ENCODE measurements around the gene PKM.
A peak's percentile ranks its signal among the peaks of the same experiment; 100 is the strongest.
"Not testable (repeated sequence)": the region's sequence is repeated elsewhere in the genome, so short reads cannot be mapped to it uniquely, and the experiment has no call there.

The PKM gene

GRCh38 chr15:72231066-72231832 is at the start of gene PKM:
TSS of gene PKM (minus strand) at chr15:72231190. CDS start at chr15:72219097, 12,093 bp downstream.
- peak; percentile 98 for DNase-seq

DNA sequence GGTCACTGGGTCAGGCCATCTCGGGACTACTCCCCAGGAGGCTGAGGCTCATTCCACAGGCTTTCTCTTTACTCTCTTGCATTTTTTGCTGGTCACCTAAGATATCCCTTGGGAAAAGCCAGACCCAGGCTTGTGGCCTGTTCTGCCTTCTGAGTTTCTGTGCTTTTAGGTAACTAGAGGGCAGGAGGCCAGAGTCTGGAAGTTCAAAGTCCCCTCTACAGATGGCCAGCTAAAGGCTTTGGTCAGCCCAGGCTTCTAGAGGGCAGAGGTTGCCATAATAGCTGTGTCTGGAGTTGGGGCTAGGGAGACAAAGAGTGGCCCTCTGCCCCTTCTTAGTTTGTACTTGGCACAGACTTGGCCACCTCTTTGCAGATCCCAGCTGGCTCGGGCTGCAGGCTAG is 49.8 kb upstream of the PKM start:
- no peak for DNase-seq

DNA sequence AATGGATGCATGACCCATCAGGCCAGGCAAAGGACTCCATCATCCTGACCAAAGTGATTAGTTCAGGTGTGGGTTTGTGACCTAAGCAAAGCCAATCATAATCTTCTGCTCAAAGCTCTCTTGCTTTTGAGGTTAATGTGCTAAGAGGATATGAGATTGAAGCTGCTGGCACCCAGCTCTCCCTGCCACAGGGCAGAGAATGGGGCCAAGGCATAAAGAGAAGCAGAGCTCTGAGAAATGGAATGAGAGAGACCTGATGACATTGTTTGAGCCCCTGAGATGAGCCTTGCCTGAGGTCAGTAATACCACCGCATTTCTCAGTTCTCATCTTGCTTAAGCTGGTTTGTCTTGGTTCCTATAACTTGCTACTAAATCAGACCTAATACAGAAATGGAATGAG is 47.7 kb upstream of the PKM start:
- DNase-seq = no peak

DNA sequence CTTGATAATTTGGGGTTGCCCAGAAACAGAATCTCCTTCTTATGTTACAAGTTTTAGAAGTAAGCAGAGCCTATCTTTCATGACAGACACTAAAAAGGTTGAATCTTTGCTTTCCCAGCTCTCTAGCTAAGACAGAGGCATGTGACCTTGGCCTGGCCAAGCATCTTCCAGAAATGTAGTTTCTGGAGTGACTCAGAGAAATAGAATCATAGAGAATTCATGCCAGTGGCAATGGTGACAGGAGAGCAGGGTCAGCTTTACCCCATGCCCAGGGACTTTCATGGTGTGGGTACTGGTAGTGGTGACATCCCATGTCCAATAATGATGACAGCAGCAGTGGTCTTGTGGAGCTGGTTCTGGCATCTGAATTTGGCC is 45.3 kb upstream of the PKM start:
- DNase-seq = no peak

GRCh38 chr15:72275635-72276325 is 44.8 kb upstream of the PKM start:
- DNase-seq = not testable (repeated sequence)

GRCh38 chr15:72272997-72273352 is 42.0 kb upstream of the PKM start:
- no peak for DNase-seq

- peak; percentile 94 to 95 for DNase-seq
Measured at GRCh38 chr15:72272213-72272996, 41.4 kb upstream of the PKM start, which contains the start of gene PARP6. TSS of gene PARP6 (minus strand) at chr15:72272554. CDS start at chr15:72267477, 5,077 bp downstream.

- DNase-seq = peak in 1 of 2 donors; percentile 7
Measured at GRCh38 chr15:72271895-72272212, 40.9 kb upstream of the PKM start.

DNA sequence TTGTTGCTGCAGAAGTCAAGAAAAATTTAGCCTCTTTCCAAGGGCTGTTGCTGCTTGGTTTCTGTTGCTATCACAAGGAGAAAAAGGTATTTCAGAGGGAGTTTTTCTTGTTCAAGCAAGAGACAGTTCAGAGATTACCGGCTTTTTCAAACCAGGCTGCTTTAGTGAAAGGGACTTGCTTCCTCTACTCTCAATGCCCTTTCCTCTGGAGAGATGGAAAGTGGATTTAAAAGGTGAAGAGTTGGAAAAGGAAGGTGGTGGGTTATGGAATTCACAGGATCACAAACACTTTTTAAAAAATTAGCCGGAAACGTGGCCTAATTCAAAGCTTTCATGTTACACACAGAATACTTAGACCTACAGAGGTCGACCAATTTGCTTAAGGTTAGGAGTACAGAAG is 40.2 kb upstream of the PKM start:
- DNase-seq = no peak

DNA sequence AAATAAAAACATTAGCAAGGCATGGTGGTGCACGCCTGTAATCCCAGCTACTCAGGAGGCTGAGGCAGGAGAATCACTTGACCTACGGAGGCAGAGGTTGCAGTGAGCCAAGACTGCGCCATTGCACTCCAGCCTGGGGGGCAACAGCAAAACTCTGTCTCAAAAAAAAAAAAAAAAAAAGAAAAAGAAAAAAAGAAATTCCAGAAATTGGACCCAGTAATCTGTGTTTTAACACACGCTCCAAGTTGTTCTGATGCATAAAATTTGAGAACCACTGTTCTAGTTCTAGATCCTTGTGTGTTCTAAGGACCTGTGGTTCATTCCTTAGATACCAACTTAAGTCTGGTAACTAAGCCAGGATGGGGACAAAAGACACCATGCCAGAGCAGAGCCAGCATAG is 38.7 kb upstream of the PKM start:
- no peak for DNase-seq

- no peak for DNase-seq
Measured at GRCh38 chr15:72265031-72265430, 34.0 kb upstream of the PKM start.

DNA sequence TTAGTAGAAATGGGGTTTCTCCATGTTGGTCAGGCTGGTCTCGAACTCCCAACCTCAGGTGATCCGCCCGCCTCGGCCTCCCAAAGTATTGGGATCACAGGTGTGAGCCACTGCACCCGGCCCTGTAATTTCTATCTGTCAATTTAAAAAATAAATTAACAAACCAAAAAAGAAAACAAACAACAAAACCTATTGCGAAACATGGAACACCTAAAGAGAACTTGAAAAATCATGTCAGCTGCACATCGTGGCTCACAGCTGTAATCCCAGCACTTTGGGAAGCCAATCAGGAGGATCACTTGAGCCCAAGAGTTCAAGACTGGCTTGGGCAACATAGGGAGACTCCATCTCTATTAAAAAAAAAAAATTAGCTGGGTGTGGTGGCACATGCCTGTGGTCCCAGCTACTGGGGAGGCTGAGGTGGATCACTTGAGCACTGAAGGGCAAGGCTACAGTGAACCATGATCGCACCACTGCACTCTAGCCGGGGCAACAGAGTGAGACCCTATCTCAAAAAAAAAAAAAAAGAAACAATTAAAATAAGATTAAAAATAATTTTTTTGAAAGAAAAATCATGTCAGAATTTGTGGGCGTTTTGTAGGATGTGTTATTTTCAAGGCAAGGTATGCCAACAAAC is 21.8 kb upstream of the PKM start:
- no peak for DNase-seq

DNA sequence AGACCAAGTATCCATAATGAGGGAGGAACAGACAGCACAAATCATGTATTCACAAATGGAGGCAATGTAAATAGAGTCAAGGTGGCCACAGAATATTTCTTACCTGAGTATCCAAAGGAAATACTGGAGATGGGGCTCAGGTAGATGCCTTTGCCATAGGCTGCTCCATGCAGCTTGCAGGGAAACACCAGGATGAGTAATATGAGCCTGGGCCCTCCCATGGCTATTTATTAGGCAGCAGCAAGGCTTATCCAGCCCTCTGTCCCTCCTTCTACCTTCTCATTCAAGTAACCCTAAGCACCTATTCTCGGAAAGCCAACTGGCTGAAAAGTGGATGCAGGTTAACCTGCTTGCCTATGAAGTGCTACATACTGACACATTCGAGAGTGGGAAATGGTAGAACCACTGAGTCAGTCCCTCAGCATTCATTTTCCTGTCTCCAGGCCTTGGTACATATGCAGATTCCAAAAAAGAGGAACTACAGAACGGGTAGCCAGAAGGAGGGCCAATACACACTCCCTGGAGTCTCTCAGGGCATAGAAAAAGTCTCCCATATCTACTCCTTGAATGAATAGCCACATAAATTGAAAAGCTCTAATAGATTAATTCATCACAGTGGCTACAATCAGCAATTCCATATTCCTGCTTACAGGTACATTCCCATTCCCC is 18.3 kb upstream of the PKM start:
- no peak for DNase-seq

DNA sequence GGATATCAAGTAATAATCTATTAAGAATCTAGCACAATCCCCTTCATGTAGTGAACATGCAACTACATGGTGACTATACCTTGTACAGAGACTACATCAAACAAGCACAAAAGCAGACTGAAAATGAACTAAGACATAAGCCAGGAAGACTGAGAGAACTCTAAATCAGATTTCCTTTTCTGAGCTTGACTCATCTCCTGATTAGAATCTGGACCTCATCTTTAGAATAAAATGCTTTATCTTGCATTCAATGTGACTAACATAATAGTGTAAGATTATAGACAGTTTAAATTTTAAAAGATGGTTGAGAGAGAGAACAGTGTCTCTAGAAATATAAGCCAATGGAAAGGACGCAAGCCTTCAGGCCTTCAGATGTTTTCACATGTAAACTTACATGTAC is 17.5 kb upstream of the PKM start:
- DNase-seq = no peak

GRCh38 chr15:72242775-72243370 is 11.9 kb upstream of the PKM start:
- DNase-seq = no peak

GRCh38 chr15:72239652-72240051 is 8.7 kb upstream of the PKM start:
- DNase-seq = no peak

DNA sequence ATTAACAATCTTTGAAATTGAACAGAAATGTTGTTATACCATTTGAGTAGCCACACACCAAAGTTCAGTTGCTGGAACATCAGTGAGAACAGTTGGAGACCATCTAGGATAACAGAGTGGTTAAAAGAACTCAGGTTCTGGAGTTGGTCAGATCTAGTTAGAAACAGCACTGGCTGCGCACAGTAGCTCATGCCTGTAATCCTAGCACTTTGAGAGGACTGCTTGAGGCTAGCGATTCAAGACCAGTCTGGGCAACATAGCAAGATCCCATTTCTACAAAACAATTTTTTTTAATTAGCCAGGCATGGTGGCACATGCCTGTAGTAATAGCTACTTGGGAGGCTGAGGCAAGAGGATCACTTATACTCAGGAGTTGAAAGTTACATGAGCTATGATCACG is 7.6 kb upstream of the PKM start:
- DNase-seq = no peak

GRCh38 chr15:72237853-72238224 is 6.8 kb upstream of the PKM start:
- no peak for DNase-seq

GRCh38 chr15:72237029-72237852 is 6.3 kb upstream of the PKM start:
- DNase-seq = peak; percentile 61 to 70

DNA sequence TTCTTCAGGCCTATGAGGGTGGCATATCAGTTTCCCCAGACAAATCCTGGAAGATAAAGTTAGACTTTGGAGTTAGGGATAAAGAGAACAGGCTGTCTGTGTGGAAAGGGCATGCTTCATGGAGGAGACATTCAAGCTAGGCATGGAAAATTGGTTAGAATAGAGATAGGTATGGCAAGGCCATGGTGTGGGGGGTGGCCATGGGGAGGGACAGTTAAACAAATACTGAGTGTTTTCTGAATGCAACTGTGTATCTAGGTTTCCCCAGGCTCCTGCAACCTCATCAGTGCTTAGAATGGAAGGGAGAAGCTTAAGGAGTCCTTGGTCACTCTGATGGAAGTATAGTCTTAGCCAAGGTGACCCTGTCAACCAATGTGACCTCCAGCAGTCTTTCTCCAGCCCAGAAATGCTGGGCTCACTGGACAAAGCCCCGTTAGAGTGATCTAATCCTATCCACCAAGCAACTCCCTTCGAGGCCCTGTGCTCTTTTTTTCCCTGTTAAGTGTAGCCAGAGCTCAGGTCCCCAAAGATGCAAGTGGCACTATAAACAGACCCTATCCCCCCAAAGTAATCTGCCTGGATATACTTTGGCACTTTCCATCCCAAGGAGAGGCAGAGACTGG is 5.5 kb upstream of the PKM start:
- no peak for DNase-seq

DNA sequence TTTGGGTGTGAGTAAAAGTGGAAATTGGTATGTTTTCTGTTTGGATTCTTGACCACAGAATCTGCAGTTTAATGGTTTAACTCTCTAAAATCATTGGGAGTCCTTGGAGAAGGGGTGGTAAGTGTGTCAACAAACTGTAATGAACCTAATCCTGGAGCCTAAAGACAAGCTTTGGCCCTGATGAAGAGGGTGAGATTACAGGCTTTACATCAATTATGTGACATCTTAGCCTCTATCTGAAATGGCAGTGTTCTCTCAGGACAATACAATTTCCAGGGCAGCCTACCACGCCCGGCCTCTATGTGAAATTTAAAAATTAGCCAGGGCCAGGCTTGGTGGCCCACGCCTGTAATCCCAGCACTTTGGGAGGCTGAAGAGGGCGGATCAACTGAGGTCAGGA is 4.3 kb upstream of the PKM start:
- no peak for DNase-seq

Measured in stimulated activated CD4-positive, alpha-beta T cell treated with anti-CD3 and anti-CD28 coated beads, Interleukin-2, amount 100 ng/mL, for 48 hours (primary cell).